ENCODE data around the gene RNF150. TPM values are rescaled to one million over a fixed set of nuclear protein-coding genes. Genes with fewer than 3 reads are reported as not detected.

The RNF150 gene
- total and polyA plus RNA-seq, 2 of the 8 experiments (the other 6 are each of a cell fraction or from before 2014, with no cell fraction given), result 3.4 to 4.8 TPM

DNA sequence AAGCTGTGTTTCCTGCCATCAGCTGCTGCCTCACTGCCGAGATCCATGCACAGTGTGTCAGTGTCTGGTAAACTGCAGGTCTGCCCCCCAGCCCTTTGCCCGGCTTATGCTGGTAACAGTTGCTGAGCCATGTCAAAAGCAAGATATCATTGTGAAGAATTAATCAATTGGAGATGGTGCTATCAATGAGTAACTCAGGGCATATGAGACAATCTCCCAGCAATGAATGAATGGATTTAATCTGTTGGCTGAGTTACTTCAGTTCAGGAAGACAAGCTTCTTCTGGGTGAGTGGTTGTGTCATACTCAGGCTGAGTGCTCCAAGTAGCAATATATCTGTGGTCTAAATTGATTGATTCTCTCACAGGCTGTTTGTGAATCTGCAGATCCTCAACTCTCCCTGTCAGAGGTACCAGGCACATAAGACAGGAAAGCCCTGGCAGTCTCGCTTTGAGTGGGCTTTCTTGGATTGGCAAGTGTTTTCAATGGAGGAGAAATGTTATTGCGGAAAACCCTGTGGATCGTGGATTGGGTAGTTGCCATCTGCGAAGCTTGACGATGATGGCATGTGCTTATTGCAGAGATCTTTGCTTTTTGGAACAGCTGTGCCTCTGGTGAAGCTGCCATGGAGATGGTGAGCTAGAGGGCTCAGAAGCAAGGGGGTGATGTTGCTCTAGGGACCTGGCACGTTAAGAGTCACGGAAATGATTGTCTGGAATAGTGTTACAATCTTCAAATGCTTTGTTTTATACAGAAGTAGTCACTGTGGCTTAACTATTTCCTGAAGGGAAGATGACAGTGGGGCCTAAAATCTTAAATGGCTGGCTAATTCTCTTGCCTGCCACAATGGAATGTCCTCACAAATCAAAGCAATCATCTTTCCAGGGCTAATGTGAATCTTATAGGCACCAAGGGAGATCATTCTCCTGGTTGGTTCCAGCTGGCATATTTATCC is 229.5 kb downstream of the RNF150 start (continued):
- TF ChIP-seq, protein P1, sequence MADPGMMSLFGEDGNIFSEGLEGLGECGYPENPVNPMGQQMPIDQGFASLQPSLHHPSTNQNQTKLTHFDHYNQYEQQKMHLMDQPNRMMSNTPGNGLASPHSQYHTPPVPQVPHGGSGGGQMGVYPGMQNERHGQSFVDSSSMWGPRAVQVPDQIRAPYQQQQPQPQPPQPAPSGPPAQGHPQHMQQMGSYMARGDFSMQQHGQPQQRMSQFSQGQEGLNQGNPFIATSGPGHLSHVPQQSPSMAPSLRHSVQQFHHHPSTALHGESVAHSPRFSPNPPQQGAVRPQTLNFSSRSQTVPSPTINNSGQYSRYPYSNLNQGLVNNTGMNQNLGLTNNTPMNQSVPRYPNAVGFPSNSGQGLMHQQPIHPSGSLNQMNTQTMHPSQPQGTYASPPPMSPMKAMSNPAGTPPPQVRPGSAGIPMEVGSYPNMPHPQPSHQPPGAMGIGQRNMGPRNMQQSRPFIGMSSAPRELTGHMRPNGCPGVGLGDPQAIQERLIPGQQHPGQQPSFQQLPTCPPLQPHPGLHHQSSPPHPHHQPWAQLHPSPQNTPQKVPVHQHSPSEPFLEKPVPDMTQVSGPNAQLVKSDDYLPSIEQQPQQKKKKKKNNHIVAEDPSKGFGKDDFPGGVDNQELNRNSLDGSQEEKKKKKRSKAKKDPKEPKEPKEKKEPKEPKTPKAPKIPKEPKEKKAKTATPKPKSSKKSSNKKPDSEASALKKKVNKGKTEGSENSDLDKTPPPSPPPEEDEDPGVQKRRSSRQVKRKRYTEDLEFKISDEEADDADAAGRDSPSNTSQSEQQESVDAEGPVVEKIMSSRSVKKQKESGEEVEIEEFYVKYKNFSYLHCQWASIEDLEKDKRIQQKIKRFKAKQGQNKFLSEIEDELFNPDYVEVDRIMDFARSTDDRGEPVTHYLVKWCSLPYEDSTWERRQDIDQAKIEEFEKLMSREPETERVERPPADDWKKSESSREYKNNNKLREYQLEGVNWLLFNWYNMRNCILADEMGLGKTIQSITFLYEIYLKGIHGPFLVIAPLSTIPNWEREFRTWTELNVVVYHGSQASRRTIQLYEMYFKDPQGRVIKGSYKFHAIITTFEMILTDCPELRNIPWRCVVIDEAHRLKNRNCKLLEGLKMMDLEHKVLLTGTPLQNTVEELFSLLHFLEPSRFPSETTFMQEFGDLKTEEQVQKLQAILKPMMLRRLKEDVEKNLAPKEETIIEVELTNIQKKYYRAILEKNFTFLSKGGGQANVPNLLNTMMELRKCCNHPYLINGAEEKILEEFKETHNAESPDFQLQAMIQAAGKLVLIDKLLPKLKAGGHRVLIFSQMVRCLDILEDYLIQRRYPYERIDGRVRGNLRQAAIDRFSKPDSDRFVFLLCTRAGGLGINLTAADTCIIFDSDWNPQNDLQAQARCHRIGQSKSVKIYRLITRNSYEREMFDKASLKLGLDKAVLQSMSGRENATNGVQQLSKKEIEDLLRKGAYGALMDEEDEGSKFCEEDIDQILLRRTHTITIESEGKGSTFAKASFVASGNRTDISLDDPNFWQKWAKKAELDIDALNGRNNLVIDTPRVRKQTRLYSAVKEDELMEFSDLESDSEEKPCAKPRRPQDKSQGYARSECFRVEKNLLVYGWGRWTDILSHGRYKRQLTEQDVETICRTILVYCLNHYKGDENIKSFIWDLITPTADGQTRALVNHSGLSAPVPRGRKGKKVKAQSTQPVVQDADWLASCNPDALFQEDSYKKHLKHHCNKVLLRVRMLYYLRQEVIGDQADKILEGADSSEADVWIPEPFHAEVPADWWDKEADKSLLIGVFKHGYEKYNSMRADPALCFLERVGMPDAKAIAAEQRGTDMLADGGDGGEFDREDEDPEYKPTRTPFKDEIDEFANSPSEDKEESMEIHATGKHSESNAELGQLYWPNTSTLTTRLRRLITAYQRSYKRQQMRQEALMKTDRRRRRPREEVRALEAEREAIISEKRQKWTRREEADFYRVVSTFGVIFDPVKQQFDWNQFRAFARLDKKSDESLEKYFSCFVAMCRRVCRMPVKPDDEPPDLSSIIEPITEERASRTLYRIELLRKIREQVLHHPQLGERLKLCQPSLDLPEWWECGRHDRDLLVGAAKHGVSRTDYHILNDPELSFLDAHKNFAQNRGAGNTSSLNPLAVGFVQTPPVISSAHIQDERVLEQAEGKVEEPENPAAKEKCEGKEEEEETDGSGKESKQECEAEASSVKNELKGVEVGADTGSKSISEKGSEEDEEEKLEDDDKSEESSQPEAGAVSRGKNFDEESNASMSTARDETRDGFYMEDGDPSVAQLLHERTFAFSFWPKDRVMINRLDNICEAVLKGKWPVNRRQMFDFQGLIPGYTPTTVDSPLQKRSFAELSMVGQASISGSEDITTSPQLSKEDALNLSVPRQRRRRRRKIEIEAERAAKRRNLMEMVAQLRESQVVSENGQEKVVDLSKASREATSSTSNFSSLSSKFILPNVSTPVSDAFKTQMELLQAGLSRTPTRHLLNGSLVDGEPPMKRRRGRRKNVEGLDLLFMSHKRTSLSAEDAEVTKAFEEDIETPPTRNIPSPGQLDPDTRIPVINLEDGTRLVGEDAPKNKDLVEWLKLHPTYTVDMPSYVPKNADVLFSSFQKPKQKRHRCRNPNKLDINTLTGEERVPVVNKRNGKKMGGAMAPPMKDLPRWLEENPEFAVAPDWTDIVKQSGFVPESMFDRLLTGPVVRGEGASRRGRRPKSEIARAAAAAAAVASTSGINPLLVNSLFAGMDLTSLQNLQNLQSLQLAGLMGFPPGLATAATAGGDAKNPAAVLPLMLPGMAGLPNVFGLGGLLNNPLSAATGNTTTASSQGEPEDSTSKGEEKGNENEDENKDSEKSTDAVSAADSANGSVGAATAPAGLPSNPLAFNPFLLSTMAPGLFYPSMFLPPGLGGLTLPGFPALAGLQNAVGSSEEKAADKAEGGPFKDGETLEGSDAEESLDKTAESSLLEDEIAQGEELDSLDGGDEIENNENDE (IDR thresholded peaks at IDR 0.05; ENCODE audit: insufficient replicate concordance, low read length), result no peak
- TF ChIP-seq TBP (IDR thresholded peaks at IDR 0.05; ENCODE audit: low read depth, low read length) (no peak), EZH2 (IDR thresholded peaks at IDR 0.05; ENCODE audit: low read depth, low read length, severe bottlenecking) (no peak), FOSL1 (IDR thresholded peaks at IDR 0.05; ENCODE audit: insufficient read depth, low read depth, low read length) (no peak), CTBP2 (IDR thresholded peaks at IDR 0.05; ENCODE audit: borderline replicate concordance, insufficient read depth, insufficient read length, low read length) (no peak), YY1 (IDR thresholded peaks at IDR 0.05; ENCODE audit: low read depth, low read length) (no peak)
- TF ChIP-seq, protein P2, sequence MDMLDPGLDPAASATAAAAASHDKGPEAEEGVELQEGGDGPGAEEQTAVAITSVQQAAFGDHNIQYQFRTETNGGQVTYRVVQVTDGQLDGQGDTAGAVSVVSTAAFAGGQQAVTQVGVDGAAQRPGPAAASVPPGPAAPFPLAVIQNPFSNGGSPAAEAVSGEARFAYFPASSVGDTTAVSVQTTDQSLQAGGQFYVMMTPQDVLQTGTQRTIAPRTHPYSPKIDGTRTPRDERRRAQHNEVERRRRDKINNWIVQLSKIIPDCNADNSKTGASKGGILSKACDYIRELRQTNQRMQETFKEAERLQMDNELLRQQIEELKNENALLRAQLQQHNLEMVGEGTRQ (IDR thresholded peaks at IDR 0.05; ENCODE audit: low read length), result no peak

All from H1 (cell line).